NT2/D1 (cell line): ENCODE results near the gene ZCCHC3.
A peak's percentile ranks its signal among the peaks of the same experiment; 100 is the strongest.

Experiments used
- DNase-seq: peaks from one replicate; pipeline ENCODE4 v3.0.0-alpha.2; 2011; ENCODE audit warnings: low read depth, low spot score
- H3K27me3 ChIP-seq: 2 replicates; pipeline ENCODE4 v1.6.0; 2011; ENCODE audit warnings: mild to moderate bottlenecking; ENCODE audit not compliant: insufficient read length, insufficient read depth
- H3K36me3 ChIP-seq: 2 replicates; pipeline ENCODE4 v1.6.1; 2011; ENCODE audit warnings: mild to moderate bottlenecking, low read length, mixed read lengths; ENCODE audit not compliant: insufficient read depth, insufficient read length
- H3K4me1 ChIP-seq: 2 replicates; pipeline ENCODE4 v1.5.1; 2011; ENCODE audit not compliant: insufficient read depth, insufficient read length
- H3K4me3 ChIP-seq: 2 replicates; pipeline ENCODE4 v1.5.1; 2011; ENCODE audit warnings: low read depth; ENCODE audit not compliant: insufficient read length
- H3K9ac ChIP-seq: 2 replicates; pipeline ENCODE4 v1.6.0; 2011; ENCODE audit warnings: low read depth; ENCODE audit not compliant: insufficient read length
- H3K9me3 ChIP-seq: 2 replicates; pipeline ENCODE4 v1.5.1; 2011; ENCODE audit warnings: mild to moderate bottlenecking, low read length; ENCODE audit not compliant: insufficient read depth
- SUZ12 ChIP-seq: IDR thresholded peaks from 2 replicates; pipeline ENCODE4 v1.6.1; 2011; ENCODE audit not compliant: insufficient read length, insufficient read depth; ENCODE audit errors: extremely low read depth
- YY1 ChIP-seq: IDR thresholded peaks from 2 replicates; pipeline ENCODE4 v1.6.1; 2011; ENCODE audit not compliant: insufficient read length, insufficient read depth
- ZNF274 ChIP-seq: IDR thresholded peaks from 2 replicates; pipeline ENCODE4 v1.6.1; 2011; ENCODE audit warnings: mild to moderate bottlenecking, low read depth, low read length

The ZCCHC3 gene

DNA sequence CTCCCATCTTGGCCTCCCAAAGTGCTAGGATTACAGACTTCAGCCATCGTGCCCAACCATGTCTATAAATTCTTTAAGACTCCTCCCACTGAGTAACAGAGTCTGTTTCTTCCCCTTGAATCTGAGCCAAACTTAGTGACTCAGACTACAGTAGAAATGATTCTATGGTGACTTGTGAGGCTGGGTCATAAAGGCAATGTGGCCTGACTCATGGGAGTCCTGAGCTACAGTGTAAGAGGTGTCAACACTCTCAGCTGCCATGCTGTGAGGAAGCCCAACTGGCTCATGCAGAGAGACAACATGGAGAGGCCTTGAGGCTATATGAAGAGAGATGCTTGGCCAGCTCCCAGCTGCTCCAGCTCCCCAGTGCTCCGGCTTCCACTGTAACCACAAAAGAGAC is 44.3 kb downstream of the ZCCHC3 start:
- H3K27me3 ChIP-seq, result no peaks in the 10 kb centered on the region
- DNase-seq, result no peak
- TF ChIP-seq SUZ12 (no peak), ZNF274 (no peak), YY1 (no peak)
- peaks cover 9% of the 10 kb centered on the region for H3K36me3 ChIP-seq
- H3K9ac ChIP-seq, result no peak overlapping the region
- no peaks in the 10 kb centered on the region for H3K4me1 ChIP-seq
- H3K9me3 ChIP-seq, result no peaks in the 10 kb centered on the region
- no peak overlapping the region for H3K4me3 ChIP-seq

DNA sequence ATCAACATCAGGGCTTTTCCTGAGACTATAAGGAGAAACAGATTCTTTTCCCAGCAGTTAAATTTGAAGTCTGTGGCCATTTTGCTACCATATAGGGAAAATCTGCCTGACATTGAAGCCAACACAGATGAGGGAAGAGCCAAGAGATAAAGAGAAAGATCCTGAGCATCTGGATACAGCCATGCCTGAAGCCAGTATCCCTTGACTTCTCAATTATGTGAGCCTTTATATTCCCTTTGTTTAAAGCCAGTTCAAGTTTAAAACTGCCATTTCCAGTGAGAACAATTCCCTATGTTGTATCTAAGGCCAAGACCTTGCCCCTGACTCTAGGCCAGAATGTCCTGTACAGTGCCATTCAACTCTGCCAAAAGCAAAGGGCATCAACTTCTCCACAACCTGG is 45.7 kb downstream of the ZCCHC3 start:
- TF ChIP-seq ZNF274 (no peak), YY1 (no peak), SUZ12 (no peak)
- no peaks in the 10 kb centered on the region for H3K4me1 ChIP-seq
- no peak overlapping the region for H3K4me3 ChIP-seq
- H3K9ac ChIP-seq, result no peak overlapping the region
- H3K27me3 ChIP-seq, result no peaks in the 10 kb centered on the region
- no peak for DNase-seq
- peaks cover 9% of the 10 kb centered on the region for H3K36me3 ChIP-seq
- H3K9me3 ChIP-seq, result no peaks in the 10 kb centered on the region

DNA sequence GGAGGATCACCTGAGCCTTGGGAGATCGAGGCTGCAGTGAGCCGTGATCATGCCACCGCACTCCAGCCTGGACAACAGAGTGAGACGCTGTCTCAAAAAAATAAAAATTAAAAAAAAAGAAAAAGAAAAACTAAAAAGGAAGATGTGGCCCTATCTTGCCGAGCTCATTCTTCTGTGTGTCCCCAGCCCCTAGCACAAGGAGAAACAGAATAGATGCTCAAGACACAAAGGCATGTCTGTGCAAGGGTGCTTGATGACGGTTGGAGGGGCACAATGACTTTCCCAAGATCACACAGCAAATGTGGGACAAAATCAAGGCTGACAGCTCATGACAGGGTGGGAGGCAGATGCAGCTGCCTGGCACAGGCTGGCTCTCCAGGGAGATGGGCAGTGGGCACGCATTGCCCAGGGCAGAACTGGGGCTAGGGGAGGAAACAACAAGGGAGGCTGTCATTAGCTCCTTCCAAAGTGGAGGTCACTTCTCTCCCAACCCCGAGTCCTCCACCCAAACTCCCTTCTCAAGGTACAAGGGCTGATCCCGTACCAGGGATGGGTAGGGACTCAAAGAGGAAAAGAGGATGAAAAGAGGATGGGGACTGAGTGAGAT is 48.8 kb downstream of the ZCCHC3 start:
- DNase-seq, result no peak
- Histone ChIP-seq H3K9me3 (no peaks in the 10 kb centered on the region), H3K36me3 (peaks cover 25% of the 10 kb centered on the region), H3K4me1 (peaks cover 6% of the 10 kb centered on the region), H3K4me3 (peak overlapping the region; percentile 70), H3K9ac (peak overlapping the region; percentile 87), H3K27me3 (no peaks in the 10 kb centered on the region)
- no peak for TF ChIP-seq YY1
- TF ChIP-seq SUZ12, result no peak
- TF ChIP-seq ZNF274, result no peak

DNA sequence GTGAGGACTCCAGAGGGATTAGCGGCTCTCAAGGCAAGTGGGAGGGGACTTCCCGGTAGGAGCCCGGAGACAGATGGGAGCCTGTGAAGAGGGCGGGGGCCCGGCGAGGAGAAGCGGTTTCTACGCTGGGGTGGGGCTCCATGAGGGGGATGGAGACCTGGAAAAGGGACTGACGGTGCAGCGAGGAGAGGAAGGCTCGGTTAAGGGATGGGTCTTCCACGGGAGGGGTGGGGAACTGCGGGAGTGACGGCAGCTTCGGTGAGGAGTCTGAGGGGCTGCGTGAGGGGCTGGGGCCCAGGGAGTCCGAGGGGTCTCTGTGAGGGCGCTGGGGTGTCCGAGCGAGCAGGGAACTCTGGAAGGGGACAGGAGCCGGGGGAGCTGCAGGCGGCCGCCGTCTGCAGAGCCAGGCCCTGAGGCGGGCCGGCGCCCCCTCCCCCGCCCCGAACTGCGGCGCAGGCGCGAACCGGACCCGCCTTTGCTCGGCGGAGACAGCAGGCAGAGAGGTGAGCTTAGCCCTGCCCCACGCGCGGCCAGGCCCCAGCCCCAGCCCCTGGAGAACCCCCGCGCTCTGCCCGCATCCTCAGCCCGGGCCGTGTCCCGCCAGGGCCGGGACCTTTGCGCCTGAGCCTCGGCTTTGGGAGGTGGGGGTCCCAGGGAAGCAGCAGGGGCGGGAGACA is 49.4 kb downstream of the ZCCHC3 start, which contains the start of gene NRSN2:
Gene NRSN2 (plus strand): TSS at position 472 of the 677 bp plus-strand sequence. CDS start 2,533 bp downstream, outside the sequence.
- no peaks in the 10 kb centered on the region for H3K9me3 ChIP-seq
- peak within 1 kb of the TSS; percentile 87 for H3K9ac ChIP-seq
- H3K36me3 ChIP-seq, result peaks cover 30% of the 10 kb centered on the region
- TF ChIP-seq YY1 (no peak), SUZ12 (no peak), ZNF274 (no peak)
- peak within 1 kb of the TSS; percentile 70 for H3K4me3 ChIP-seq
- peaks cover 6% of the 10 kb centered on the region for H3K4me1 ChIP-seq
- H3K27me3 ChIP-seq, result no peaks in the 10 kb centered on the region
- DNase-seq, result no peak

DNA sequence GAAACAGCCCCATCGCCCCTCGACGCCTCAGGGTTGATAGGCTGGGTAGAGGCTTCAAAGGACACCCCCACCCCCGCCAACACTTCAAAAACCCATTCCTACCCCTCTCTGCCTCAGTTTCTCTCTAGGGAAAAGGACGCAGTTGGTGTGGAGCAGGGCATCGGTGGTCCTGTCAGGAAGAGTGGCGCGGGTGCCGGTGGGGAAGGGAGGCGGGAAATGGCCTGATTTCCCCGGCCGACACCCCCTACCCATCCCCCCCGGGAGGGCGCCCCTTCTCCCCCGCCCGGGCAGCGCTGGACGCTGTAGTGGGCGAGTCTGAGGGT is 49.9 kb downstream of the ZCCHC3 start:
- H3K36me3 ChIP-seq, result peaks cover 35% of the 10 kb centered on the region
- no peaks in the 10 kb centered on the region for H3K9me3 ChIP-seq
- DNase-seq, result no peak
- H3K4me3 ChIP-seq, result peak overlapping the region; percentile 70
- peak overlapping the region; percentile 87 for H3K9ac ChIP-seq
- TF ChIP-seq SUZ12, result no peak
- TF ChIP-seq YY1, result no peak
- no peak for TF ChIP-seq ZNF274
- H3K27me3 ChIP-seq, result no peaks in the 10 kb centered on the region
- H3K4me1 ChIP-seq, result peaks cover 6% of the 10 kb centered on the region

DNA sequence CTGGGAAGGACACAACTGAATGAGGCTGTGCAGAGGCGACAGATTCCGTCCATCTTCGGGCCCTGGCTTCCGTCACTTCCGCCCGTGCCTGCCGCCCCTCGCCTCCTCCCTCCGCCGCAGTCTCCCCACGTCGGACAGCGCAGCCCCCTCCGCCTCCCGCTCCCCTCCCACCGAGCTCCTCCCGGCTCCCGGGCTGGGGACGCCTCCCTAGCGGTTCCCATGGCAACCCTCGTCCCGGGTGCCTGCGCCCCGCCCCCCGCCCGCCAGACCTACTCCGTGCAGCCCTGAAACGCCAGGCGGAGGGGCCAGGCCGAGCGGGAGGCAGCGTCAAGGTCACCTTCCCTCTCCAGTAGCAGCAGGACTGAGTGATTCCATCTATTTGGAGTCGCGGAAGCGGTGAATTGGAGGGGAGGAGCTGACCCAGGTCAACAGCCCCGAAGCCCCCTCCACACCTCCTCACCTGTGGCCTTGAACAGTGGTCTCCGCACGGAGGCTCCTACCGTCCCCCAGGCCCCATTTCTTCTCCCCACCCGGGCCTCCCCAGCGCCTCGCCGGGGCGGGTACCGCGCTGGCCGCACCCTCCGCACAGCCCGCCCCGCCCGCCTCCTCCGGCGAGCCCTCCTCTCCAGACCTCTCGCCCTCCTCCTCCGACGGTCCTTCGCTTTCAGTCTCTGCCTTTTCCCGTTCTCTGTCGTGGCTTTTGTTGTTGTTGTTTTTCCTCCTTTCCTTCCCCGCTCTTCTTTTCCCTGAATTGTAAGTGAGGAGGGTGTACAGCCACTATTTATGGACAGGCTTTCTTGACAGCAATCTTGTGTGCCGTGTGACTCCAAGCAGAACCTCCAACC is 50.5 kb downstream of the ZCCHC3 start:
- DNase-seq, result peak; percentile 97
- Histone ChIP-seq H3K36me3 (peaks cover 41% of the 10 kb centered on the region), H3K27me3 (no peaks in the 10 kb centered on the region), H3K9me3 (no peaks in the 10 kb centered on the region), H3K4me1 (peaks cover 6% of the 10 kb centered on the region), H3K9ac (peak overlapping the region; percentile 87), H3K4me3 (peak overlapping the region; percentile 70)
- no peak for TF ChIP-seq ZNF274

DNA sequence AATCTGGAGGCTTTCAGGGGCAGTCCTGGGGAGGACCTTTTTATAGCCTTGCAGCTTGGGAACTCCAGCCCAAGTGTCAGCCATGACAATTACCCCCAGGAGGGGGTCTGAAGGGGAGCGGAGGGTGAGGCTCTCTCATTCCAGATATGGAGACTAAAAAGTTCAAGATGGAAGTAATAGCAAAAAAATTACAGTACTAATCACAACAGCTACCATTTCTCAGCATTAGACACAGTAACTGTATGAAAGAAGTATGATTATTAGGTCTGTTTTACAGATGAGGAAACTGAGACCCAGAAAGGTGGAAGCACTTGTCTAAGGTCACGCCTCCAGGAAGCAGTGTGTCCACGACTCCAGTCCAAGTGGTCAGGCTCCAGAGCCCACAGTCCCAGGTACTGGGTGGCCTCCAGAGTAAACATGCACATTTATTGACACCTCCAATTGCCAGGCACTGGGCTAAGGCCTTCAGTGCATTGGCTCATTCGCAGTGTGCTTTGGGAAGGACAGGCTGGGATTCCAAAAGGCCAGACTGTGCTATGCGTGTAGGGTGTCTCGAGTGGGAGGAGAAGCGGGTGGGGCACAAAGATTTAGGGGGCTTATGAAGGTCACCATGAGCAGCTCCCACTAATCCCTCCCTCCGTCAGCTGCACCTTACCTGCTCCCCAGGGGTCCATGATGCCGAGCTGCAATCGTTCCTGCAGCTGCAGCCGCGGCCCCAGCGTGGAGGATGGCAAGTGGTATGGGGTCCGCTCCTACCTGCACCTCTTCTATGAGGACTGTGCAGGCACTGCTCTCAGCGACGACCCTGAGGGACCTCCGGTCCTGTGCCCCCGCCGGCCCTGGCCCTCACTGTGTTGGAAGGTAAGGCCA is 51.8 kb downstream of the ZCCHC3 start:
- H3K9ac ChIP-seq, result peak overlapping the region; percentile 87
- peaks cover 7% of the 10 kb centered on the region for H3K4me1 ChIP-seq
- DNase-seq, result no peak
- peak overlapping the region; percentile 55 for H3K4me3 ChIP-seq
- peaks cover 52% of the 10 kb centered on the region for H3K36me3 ChIP-seq
- no peaks in the 10 kb centered on the region for H3K27me3 ChIP-seq
- no peak for TF ChIP-seq ZNF274
- no peak for TF ChIP-seq YY1
- no peak for TF ChIP-seq SUZ12
- H3K9me3 ChIP-seq, result no peaks in the 10 kb centered on the region
